ENCODE data around the gene CCDC142. TPM values are rescaled to one million over a fixed set of nuclear protein-coding genes. Genes with fewer than 3 reads are reported as not detected.
"Not testable (repeated sequence)": the region's sequence is repeated elsewhere in the genome, so short reads cannot be mapped to it uniquely, and the experiment has no call there.

The CCDC142 gene
- total and polyA plus RNA-seq, 2 of the 8 experiments (the other 6 are each of a cell fraction or from before 2014, with no cell fraction given): 6.0 to 10.7 TPM

DNA sequence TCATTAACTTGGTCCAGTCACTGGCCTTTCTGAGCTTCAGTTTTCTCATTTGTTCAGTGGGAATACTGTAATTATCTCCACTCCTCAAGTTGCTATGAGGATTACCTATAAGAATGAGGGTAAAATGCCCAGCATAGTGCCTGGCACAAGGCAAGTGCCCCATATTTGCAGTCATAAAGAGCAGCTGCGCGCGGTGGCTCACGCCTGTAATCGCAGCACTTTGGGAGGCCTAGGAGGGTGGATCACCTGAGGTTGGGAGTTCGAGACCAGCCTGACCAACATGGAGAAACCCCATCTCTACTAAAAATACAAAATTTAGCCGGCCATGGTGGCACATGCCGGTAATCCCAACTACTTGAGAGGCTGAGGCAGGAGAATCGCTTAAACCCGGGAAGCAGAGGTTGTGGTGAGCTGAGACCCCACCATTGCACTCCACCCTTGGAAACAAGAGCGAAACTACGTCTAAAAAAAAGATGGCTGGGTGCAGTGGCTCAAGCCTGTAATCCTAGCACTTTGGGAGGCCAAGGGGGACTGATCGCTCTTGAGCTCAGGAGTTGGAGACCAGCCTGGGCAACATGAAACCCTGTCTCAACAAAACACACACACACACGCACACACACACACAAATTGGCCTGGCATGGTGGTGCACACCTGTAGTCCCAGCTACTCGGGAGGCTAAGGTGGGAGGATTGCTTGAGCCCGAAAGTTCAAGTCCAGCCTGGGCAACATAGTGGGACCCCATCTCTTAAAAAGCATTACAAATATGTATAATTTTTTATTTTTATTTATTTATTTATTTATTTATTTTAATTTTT is 40.1 kb downstream of the CCDC142 start:
- not testable (repeated sequence) for H3K23ac ChIP-seq (ENCODE audit: insufficient read length)
- CTCF ChIA-PET (ENCODE audit: partially characterized antibody): interaction anchor here (0.8 to 3.1 kb wide), 7 partner anchors 8 to 42 kb away, joined by 3 to 9 read pairs (median 4); no protein-coding TSS in a partner anchor
- peak overlapping the region in 1 of 4 experiments; percentile 77; a peak in 3 of 7 replicates for H3K9ac ChIP-seq (replicated peaks in 1 of 4; ENCODE audit: extremely low read depth in 1 of 4, low read depth in 3 of 4, low read length in 3 of 4)

More for the DNA sequence above, 40.1 kb downstream of the CCDC142 start:
- H4K5ac ChIP-seq (ENCODE audit: insufficient read length, low read depth, low read length); H3K27me3 ChIP-seq (replicated peaks in 1 of 4; ENCODE audit: control insufficient read depth in 3 of 4, extremely low read depth in 1 of 4, insufficient read depth in 3 of 4, low read length in 3 of 4); H4K20me1 ChIP-seq (replicated peaks in 1 of 2; ENCODE audit: control insufficient read depth in 1 of 2, insufficient read depth in 2 of 2, low read length in 2 of 2); H3K9me3 ChIP-seq (ENCODE audit: insufficient read depth in 2 of 2, low read depth in 1 of 2, low read length in 1 of 2); H3K18ac ChIP-seq (ENCODE audit: extremely low read depth, low read length); H3K36me3 ChIP-seq (ENCODE audit: control insufficient read depth in 2 of 4, insufficient read depth in 4 of 4, low read length in 3 of 4); H3K79me1 ChIP-seq (ENCODE audit: low read depth, low read length); H2BK20ac ChIP-seq (ENCODE audit: low read length); H2AK5ac ChIP-seq (ENCODE audit: low read depth, low read length); H4K8ac ChIP-seq (ENCODE audit: extremely low read depth, insufficient read depth, low read length); H3K14ac ChIP-seq (ENCODE audit: insufficient read length); FAIRE-seq; DNase-seq (ENCODE audit: low read depth in 1 of 2, low spot score in 2 of 2); H3K56ac ChIP-seq (replicated peaks; ENCODE audit: insufficient read length, low read depth, low read length); H3K4ac ChIP-seq (replicated peaks; ENCODE audit: insufficient read length, low read depth, low read length); H2BK120ac ChIP-seq (replicated peaks; ENCODE audit: low read depth, low read length); H3K23me2 ChIP-seq (ENCODE audit: low read depth, low read length); H4K91ac ChIP-seq (replicated peaks; ENCODE audit: insufficient read length, low read length): not testable (repeated sequence)
- Histone ChIP-seq H3K4me1 (replicated peaks in 1 of 4; ENCODE audit: control insufficient read depth in 3 of 4, insufficient read depth in 4 of 4, low read length in 3 of 4) (peaks cover 4 to 13% (median 12%) of the 10 kb centered on the region in 4 experiments; a peak in 6 of 7 replicates), H2BK12ac (ENCODE audit: low read depth, low read length) (peak overlapping the region; percentile 39; the same call in 1 of the 2 replicates), H2AFZ (ENCODE audit: low read length) (peak overlapping the region; percentile 79), H2BK15ac (ENCODE audit: low read length) (peak overlapping the region; percentile 92; the same call in 1 of the 2 replicates), H3K4me2 (ENCODE audit: insufficient read depth in 1 of 2, low read depth in 2 of 2, low read length in 2 of 2) (peak overlapping the region; percentile 68 to 92), H3K27ac (ENCODE audit: low read depth, low read length) (peak overlapping the region; percentile 87; the same call in 1 of the 2 replicates), H3K79me2 (ENCODE audit: control insufficient read depth in 1 of 2, insufficient read depth in 2 of 2, low read length in 2 of 2) (peaks cover 4 to 26% of the 10 kb centered on the region in 2 experiments; a peak in 2 of 4 replicates), H3K4me3 (ENCODE audit: extremely low read depth in 1 of 4, insufficient read depth in 2 of 4, low read depth in 3 of 4, low read length in 4 of 4) (peak overlapping the region; percentile 69 to 90 (median 80)), H2BK5ac (ENCODE audit: low read depth, low read length) (peak overlapping the region; percentile 81; the same call in 1 of the 2 replicates)
- WGBS, 2 experiments (ENCODE audit: extremely low coverage in 1 of 2, insufficient coverage in 1 of 2, insufficient read length in 1 of 2, insufficient replicate concordance in 2 of 2, low coverage in 1 of 2, low lambda C conversion rate in 2 of 2, missing lambda C conversion rate in 1 of 2): 78% methylated on average over 16 of the region's 16 CpGs; no CpG with 5 or more reads in 1 of the 2 experiments
- POLR2A ChIA-PET (ENCODE audit: partially characterized antibody): interaction anchor here (0.5 to 3.3 kb wide), 14 partner anchors 9 to 281 kb away, joined by 3 to 16 read pairs (median 4); partner anchors contain the start of genes C2orf81, INO80B, WBP1 and WDR54

All from H1 (cell line).